H1 (cell line): ENCODE measurements around the gene TUBD1. TPM values are rescaled to one million over a fixed set of nuclear protein-coding genes. Genes with fewer than 3 reads are reported as not detected.

ENCODE experiments used
- CTCF ChIA-PET: fragments of 300-600 bp; sonication (Branson Sonifier 250); formaldehyde crosslinking; loops from one replicate; lab custom pipeline; 2021; ENCODE audit not compliant: partially characterized antibody; lab: Charles Lee
- POLR2A ChIA-PET: fragments of 300-600 bp; sonication (Branson Sonifier 250); formaldehyde crosslinking; loops from one replicate; lab custom pipeline; 2021; ENCODE audit warnings: inconsistent platforms; ENCODE audit not compliant: partially characterized antibody; lab: Charles Lee
- DNase-seq, 2 experiments: peaks; one replicate each; pipeline versions ENCODE4 v3.0.0 to v3.0.0-alpha.2; 2010 to 2022; ENCODE audit warnings: low spot score in 2 of 2, low read depth in 1 of 2, mixed read lengths in 1 of 2
- FAIRE-seq: peaks from 2 replicates; lab custom pipeline; 2011; peaks lifted over from hg19 to GRCh38; lab: Jason Lieb, UNC
- H2AFZ ChIP-seq: 2 replicates; pipeline ENCODE4 v1.8.1; 2012; ENCODE audit warnings: low read length, inconsistent platforms
- H2AK5ac ChIP-seq: 2 replicates; pipeline ENCODE4 v1.6.1; 2013; ENCODE audit warnings: low read depth, low read length
- H2BK120ac ChIP-seq: replicated peaks from 2 replicates; pipeline ENCODE3; 2013; ENCODE audit warnings: low read depth, low read length, inconsistent platforms
- H2BK12ac ChIP-seq: 2 replicates; pipeline ENCODE4 v1.6.1; 2013; ENCODE audit warnings: low read depth, low read length
- H2BK15ac ChIP-seq: 2 replicates; pipeline ENCODE4 v1.6.1; 2013; ENCODE audit warnings: low read length
- H2BK20ac ChIP-seq: 2 replicates; pipeline ENCODE4 v1.6.1; 2013; ENCODE audit warnings: low read length
- H2BK5ac ChIP-seq: 2 replicates; pipeline ENCODE4 v1.6.1; 2013; ENCODE audit warnings: low read depth, low read length
- H3K14ac ChIP-seq: 2 replicates; pipeline ENCODE4 v1.6.1; 2013; ENCODE audit warnings: inconsistent platforms; ENCODE audit not compliant: insufficient read length
- H3K18ac ChIP-seq: 2 replicates; pipeline ENCODE4 v1.6.1; 2013; ENCODE audit warnings: low read length; ENCODE audit errors: extremely low read depth
- H3K23ac ChIP-seq: 2 replicates; pipeline ENCODE4 v1.6.1; 2013; ENCODE audit warnings: inconsistent platforms; ENCODE audit not compliant: insufficient read length
- H3K23me2 ChIP-seq: 2 replicates; pipeline ENCODE4 v1.6.1; 2013; ENCODE audit warnings: low read depth, low read length
- H3K27ac ChIP-seq: 2 replicates; pipeline ENCODE4 v1.6.1; 2011; ENCODE audit warnings: low read depth, low read length, inconsistent platforms
- H3K27me3 ChIP-seq, 4 experiments: replicated peaks in 1 of 4; 1 replicate in 1 of 4; 2 replicates in 3 of 4; pipeline versions ENCODE4 v1.6.1 to v1.8.1; 2011 to 2013; ENCODE audit warnings: low read length in 3 of 4, mild to moderate bottlenecking in 3 of 4, inconsistent platforms in 2 of 4, mixed read lengths in 2 of 4, moderate library complexity in 1 of 4; ENCODE audit not compliant: control insufficient read depth in 3 of 4, insufficient read depth in 3 of 4; ENCODE audit errors: extremely low read depth in 1 of 4
- H3K36me3 ChIP-seq, 4 experiments: 2 replicates each; pipeline versions ENCODE4 v1.6.1 to v1.8.1; 2011 to 2013; ENCODE audit warnings: mild to moderate bottlenecking in 4 of 4, low read length in 3 of 4, moderate library complexity in 2 of 4, control low read depth in 1 of 4, inconsistent platforms in 1 of 4; ENCODE audit not compliant: insufficient read depth in 4 of 4, control insufficient read depth in 2 of 4
- H3K4ac ChIP-seq: replicated peaks from 2 replicates; pipeline ENCODE3; 2013; ENCODE audit warnings: low read length, low read depth, mixed read lengths, inconsistent platforms; ENCODE audit not compliant: insufficient read length
- H3K4me1 ChIP-seq, 4 experiments: replicated peaks in 1 of 4; 1 replicate in 1 of 4; 2 replicates in 3 of 4; pipeline versions ENCODE4 v1.6.1 to v1.8.1; 2011 to 2013; ENCODE audit warnings: low read length in 3 of 4, inconsistent platforms in 2 of 4, mixed read lengths in 1 of 4; ENCODE audit not compliant: insufficient read depth in 4 of 4, control insufficient read depth in 3 of 4
- H3K4me2 ChIP-seq, 2 experiments: 2 replicates each; pipeline versions ENCODE4 v1.6.1 to v1.8.1; 2011 to 2013; ENCODE audit warnings: low read depth in 2 of 2, low read length in 2 of 2, control low read depth in 1 of 2, inconsistent platforms in 1 of 2, mild to moderate bottlenecking in 1 of 2; ENCODE audit not compliant: insufficient read depth in 1 of 2
- H3K4me3 ChIP-seq, 4 experiments: fragments of 200-600, 300-600 bp in 1 of 4; sonication (generic), shearing (Covaris generic), sonication (Bioruptor Twin) in 1 of 4; 2 replicates each; pipeline versions ENCODE4 v1.5.1 to v1.8.1; 2011 to 2016; ENCODE audit warnings: low read length in 4 of 4, low read depth in 3 of 4, control low read depth in 2 of 4, inconsistent platforms in 2 of 4, mild to moderate bottlenecking in 2 of 4, mixed read lengths in 1 of 4, moderate library complexity in 1 of 4; ENCODE audit not compliant: insufficient read depth in 2 of 4; ENCODE audit errors: extremely low read depth in 1 of 4
- H3K56ac ChIP-seq: replicated peaks from 2 replicates; pipeline ENCODE3; 2013; ENCODE audit warnings: low read depth, mild to moderate bottlenecking, mixed read lengths, low read length, inconsistent platforms; ENCODE audit not compliant: insufficient read length
- H3K79me1 ChIP-seq: 2 replicates; pipeline ENCODE4 v1.6.1; 2013; ENCODE audit warnings: low read depth, low read length, control low read depth
- H3K79me2 ChIP-seq, 2 experiments: 2 replicates each; pipeline versions ENCODE4 v1.6.1 to v1.8.1; 2012 to 2013; ENCODE audit warnings: low read length in 2 of 2, mild to moderate bottlenecking in 2 of 2, inconsistent platforms in 1 of 2; ENCODE audit not compliant: insufficient read depth in 2 of 2, control insufficient read depth in 1 of 2
- H3K9ac ChIP-seq, 4 experiments: replicated peaks in 1 of 4; 1 replicate in 1 of 4; 2 replicates in 3 of 4; pipeline versions ENCODE4 v1.6.1 to v1.8.1; 2011 to 2013; ENCODE audit warnings: low read depth in 3 of 4, low read length in 3 of 4, control low read depth in 2 of 4, mild to moderate bottlenecking in 2 of 4, moderate library complexity in 2 of 4, inconsistent platforms in 1 of 4; ENCODE audit errors: extremely low read depth in 1 of 4
- H3K9me3 ChIP-seq, 2 experiments: 2 replicates each; pipeline versions ENCODE4 v1.6.1 to v1.8.1; 2012 to 2013; ENCODE audit warnings: mild to moderate bottlenecking in 2 of 2, moderate library complexity in 2 of 2, control low read depth in 1 of 2, inconsistent platforms in 1 of 2, low read depth in 1 of 2, low read length in 1 of 2, mixed read lengths in 1 of 2; ENCODE audit not compliant: insufficient read depth in 2 of 2
- H4K20me1 ChIP-seq, 2 experiments: replicated peaks in 1 of 2; 2 replicates each; pipeline versions ENCODE3 to v1.8.1; 2011 to 2013; ENCODE audit warnings: inconsistent platforms in 2 of 2, low read length in 2 of 2, mild to moderate bottlenecking in 1 of 2; ENCODE audit not compliant: insufficient read depth in 2 of 2, control insufficient read depth in 1 of 2
- H4K5ac ChIP-seq: 2 replicates; pipeline ENCODE4 v1.6.1; 2013; ENCODE audit warnings: low read length, low read depth, mixed read lengths, inconsistent platforms; ENCODE audit not compliant: insufficient read length
- H4K8ac ChIP-seq: 2 replicates; pipeline ENCODE4 v1.8.0; 2013; ENCODE audit warnings: mild to moderate bottlenecking, moderate library complexity, low read length, inconsistent platforms; ENCODE audit not compliant: insufficient read depth; ENCODE audit errors: extremely low read depth
- H4K91ac ChIP-seq: replicated peaks from 2 replicates; pipeline ENCODE3; 2013; ENCODE audit warnings: low read length, mixed read lengths, inconsistent platforms; ENCODE audit not compliant: insufficient read length
- CEBPB ChIP-seq: IDR thresholded peaks from 2 replicates; pipeline ENCODE4 v1.6.1; 2012; ENCODE audit warnings: low read depth, low read length
- KDM1A ChIP-seq: fragments of 200-600, 300-600 bp; sonication (generic); IDR thresholded peaks from 2 replicates; pipeline ENCODE4 v1.7.1; 2016; ENCODE audit warnings: mild to moderate bottlenecking, low read length, borderline replicate concordance
- PHF8 ChIP-seq: fragments of 200-600 bp; sonication (generic); conservative IDR thresholded peaks from 2 replicates; pipeline ENCODE4 v1.7.1; 2012; ENCODE audit warnings: low read depth, mild to moderate bottlenecking, inconsistent platforms, low read length, moderate library complexity
- RBBP5 ChIP-seq: IDR thresholded peaks from 2 replicates; pipeline ENCODE4 v1.7.1; 2012; ENCODE audit warnings: low read depth, mild to moderate bottlenecking, inconsistent platforms, low read length, moderate library complexity, borderline replicate concordance
- RNF2 ChIP-seq: fragments of 200-900, 300-1000 bp; sonication (generic); IDR thresholded peaks from 2 replicates; pipeline ENCODE4 v1.7.1; 2016; ENCODE audit warnings: borderline replicate concordance, low read depth, mild to moderate bottlenecking, antibody characterized with exemption, low read length; ENCODE audit not compliant: poor library complexity, severe bottlenecking; ENCODE audit errors: missing control alignments
- SP4 ChIP-seq: IDR thresholded peaks from 2 replicates; pipeline ENCODE4 v1.6.1; 2012; ENCODE audit warnings: low read length, inconsistent platforms
- SRF ChIP-seq: IDR thresholded peaks from 2 replicates; pipeline ENCODE4 v1.6.1; 2011; ENCODE audit warnings: mild to moderate bottlenecking, low read depth, low read length, moderate library complexity
- WGBS, 2 experiments: shearing (Covaris generic) in 1 of 2; methylation state at CpG; one replicate each; pipeline versions ENCODE4 v1.1.6 to v1.1.7; 2013 to 2015; ENCODE audit warnings: low lambda C conversion rate in 2 of 2, mixed read lengths in 2 of 2, inconsistent platforms in 1 of 2, low coverage in 1 of 2, missing lambda C conversion rate in 1 of 2; ENCODE audit not compliant: insufficient replicate concordance in 2 of 2, insufficient coverage in 1 of 2, insufficient read length in 1 of 2; ENCODE audit errors: extremely low coverage in 1 of 2, missing lambda C conversion rate in 1 of 2; 5-methylcytosine and 5-hydroxymethylcytosine counted together
- polyA plus RNA-seq, 7 experiments: library from polyadenylated mRNA; depleted of rRNA in 3 of 7; stranded (reverse) in 5 of 7; unstranded in 2 of 7; fragments of >200 nt in 5 of 7; fragments of 200-250 nt in 2 of 7; gene quantifications; 1 replicate in 5 of 7; 2 replicates in 1 of 7; 4 replicates in 1 of 7; pipeline versions ENCODE4 v1.2.1 to v1.2.3, GENCODE V29; 2011 to 2013; ENCODE audit warnings: missing spikeins in 2 of 7, mixed read lengths in 2 of 7
- total RNA-seq: library from RNA; stranded (reverse); fragmentation: NEBNext Ultra II Directional; extraction: Animal tissue kit (Norgen Biotek cat#: 25700); gene quantifications from 2 replicates; pipeline ENCODE4 v1.2.1, GENCODE V29; 2021
- TF ChIP-seq, protein P1 (sequence below): IDR thresholded peaks from 2 replicates; pipeline ENCODE4 v1.6.1; 2012; ENCODE audit warnings: inconsistent platforms

TUBD1 gene
- total and polyA plus RNA-seq, 2 of the 8 experiments (the other 6 are each of a cell fraction or from before 2014, with no cell fraction given) = 9.1 to 17.5 TPM

DNA sequence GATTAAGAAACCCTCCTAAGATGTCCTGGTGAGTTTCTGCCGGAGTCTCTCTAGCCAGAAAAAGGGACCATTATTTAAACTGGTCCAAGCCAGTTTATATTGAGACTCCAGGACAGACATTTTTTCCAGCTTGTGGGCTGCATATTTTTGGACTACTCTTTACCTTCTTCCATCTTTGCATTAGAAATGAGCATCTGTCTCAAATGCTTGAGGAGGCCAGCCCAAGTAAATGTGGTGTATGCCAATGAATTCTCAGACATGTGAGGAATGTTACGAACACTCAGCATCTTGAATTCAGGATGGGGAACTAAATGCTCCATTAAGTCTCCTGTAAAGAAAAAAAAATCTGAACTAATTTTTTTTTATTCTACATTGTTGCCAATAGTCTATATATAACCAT lies 18.4 kb downstream of the TUBD1 start:
- Histone ChIP-seq H3K23ac (no peak overlapping the region), H4K91ac (no peak overlapping the region), H3K9me3 (no peaks in the 10 kb centered on the region; a peak in 1 of 4 replicates), H4K8ac (no peak overlapping the region), H3K4me2 (no peak overlapping the region), H3K9ac (no peak overlapping the region), H4K20me1 (no peaks in the 10 kb centered on the region), H3K14ac (no peak overlapping the region), H2BK120ac (no peak overlapping the region), H3K79me1 (no peaks in the 10 kb centered on the region), H3K27me3 (no peaks in the 10 kb centered on the region), H2BK5ac (no peak overlapping the region), H4K5ac (no peak overlapping the region), H3K18ac (no peak overlapping the region), H2AFZ (no peak overlapping the region), H3K56ac (no peak overlapping the region), H3K4ac (no peak overlapping the region), H3K36me3 (peaks cover 3 to 24% (median 10%) of the 10 kb centered on the region in 4 experiments; a peak in 6 of 8 replicates), H3K4me3 (no peak overlapping the region), H3K4me1 (no peaks in the 10 kb centered on the region), H2AK5ac (no peak overlapping the region), H2BK15ac (no peak overlapping the region), H2BK12ac (no peak overlapping the region), H3K27ac (no peak overlapping the region), H2BK20ac (no peak overlapping the region), H3K23me2 (no peaks in the 10 kb centered on the region), H3K79me2 (no peaks in the 10 kb centered on the region)
- POLR2A ChIA-PET = interaction anchor here (0.6 kb wide), 1 partner anchor 80 kb away, joined by 3 read pairs; no protein-coding TSS in a partner anchor
- CTCF ChIA-PET = interaction anchor here (1.5 kb wide), 1 partner anchor 121 kb away, joined by 4 read pairs; no protein-coding TSS in a partner anchor
- 95% methylated on average over 2 of the region's 2 CpGs; no CpG with 5 or more reads in 1 of the 2 experiments for WGBS, 2 experiments
- no peak for FAIRE-seq
- no peak for DNase-seq
- TF ChIP-seq SP4 = no peak
- TF ChIP-seq PHF8 = no peak
- TF ChIP-seq, protein P1, sequence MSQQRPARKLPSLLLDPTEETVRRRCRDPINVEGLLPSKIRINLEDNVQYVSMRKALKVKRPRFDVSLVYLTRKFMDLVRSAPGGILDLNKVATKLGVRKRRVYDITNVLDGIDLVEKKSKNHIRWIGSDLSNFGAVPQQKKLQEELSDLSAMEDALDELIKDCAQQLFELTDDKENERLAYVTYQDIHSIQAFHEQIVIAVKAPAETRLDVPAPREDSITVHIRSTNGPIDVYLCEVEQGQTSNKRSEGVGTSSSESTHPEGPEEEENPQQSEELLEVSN = no peak
- TF ChIP-seq RNF2 = no peak
- no peak for TF ChIP-seq SRF
- no peak for TF ChIP-seq RBBP5
- TF ChIP-seq CEBPB = no peak
- no peak for TF ChIP-seq KDM1A
